Fibroblast of skin of left biceps (primary cell): ENCODE data around the gene ELL.

Source experiments
- DNase-seq, 2 experiments: peaks; one replicate each; pipeline ENCODE4 v3.0.0-alpha.2; 2013; ENCODE audit warnings: low read depth in 2 of 2

Gene ELL

DNA sequence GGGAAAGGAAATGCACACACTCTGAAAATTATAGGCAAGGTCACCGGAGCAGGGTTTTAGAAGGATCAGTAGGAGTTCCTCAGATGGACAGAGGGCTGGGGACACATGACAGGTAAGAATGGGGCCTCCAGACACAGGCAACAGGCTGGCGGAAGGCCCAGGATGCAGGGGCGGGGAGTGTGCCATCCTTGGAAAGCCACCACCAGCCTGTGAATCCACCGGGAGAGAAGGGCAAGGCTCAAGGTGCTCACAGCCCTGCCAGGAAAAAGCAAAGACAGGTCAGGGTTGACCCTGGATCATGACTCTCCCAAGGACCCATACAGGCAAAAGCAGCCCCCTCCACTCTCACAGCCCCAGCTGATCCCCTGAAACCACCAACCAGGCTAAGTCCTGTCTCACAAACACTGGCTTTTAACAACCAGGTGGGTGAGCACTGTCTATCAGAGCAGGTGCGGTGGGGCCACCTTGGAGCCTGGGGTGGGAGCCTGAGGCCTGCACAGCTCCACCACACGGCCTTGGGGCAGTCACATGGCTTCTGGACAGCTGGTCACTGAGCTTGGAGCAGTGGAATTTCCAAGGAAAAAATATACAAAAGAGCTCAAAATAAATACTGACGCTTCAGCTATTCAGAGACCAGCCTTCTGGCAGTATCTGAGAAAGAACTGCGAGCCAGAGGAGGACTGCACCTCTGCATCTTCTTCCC is 48.7 kb downstream of the ELL start:
- DNase-seq, result no peak

DNA sequence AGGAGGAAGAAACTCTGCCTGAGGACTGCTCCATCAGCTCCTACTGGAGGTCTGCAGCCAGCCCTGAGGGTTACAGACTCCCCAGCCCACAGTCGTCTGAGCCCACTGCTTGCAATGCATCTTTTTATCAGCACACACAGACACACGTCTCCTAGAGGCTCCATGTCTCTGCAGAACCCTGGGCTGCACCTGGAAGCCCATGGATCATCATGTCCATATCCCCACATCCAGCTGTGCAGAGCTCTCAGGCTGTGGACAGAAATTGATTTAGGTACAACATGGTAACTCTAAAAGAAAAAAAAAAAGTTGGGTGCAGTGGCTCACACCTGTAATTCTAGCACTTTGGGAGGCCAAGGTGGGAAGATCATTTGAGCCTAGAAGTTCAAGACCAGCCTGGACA is 51.1 kb downstream of the ELL start:
- no peak for DNase-seq

- no peak for DNase-seq
Measured at GRCh38 chr19:18469069-18469846, 52.6 kb downstream of the ELL start.

GRCh38 chr19:18468517-18468916 is 53.4 kb downstream of the ELL start:
- DNase-seq, result no peak

DNA sequence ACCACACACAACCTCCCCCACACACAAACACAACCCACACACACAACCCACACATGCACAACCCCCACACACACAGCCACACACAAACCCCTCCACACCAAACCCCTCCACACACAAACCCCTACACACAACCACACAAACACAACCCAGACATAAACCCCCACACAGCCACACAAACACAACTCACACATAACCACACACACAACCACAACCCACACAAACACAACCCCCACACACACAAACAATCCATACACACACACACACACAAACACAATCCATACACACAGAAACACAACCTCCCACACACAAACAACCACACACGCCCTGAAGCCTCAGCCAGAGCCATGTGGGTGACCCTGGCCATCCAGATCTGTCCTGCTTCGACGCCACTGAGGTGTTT is 53.9 kb downstream of the ELL start:
- DNase-seq, result no peak

DNA sequence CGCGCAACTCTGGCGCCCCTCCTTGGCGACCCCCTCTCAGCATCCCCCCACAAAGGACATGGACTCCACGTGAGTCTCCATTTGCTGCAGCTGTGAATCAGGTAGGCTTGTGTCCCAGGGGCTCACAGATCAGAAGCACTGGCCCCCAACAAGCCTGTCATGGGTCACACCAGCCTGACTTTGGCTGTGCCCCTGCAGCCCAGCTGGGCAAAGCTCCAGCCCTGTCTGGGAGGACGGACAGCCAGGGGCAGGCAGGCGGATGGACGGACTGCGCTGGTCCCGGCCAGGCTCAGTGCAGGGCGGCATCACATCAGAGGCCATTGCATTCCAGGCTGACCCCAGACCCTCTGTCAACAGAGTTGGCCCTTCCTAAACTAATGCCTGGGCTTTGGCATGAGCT is 55.5 kb downstream of the ELL start:
- no peak for DNase-seq

GRCh38 chr19:18465964-18466339 is 55.9 kb downstream of the ELL start:
- DNase-seq, result no peak

GRCh38 chr19:18465214-18465963 is 56.5 kb downstream of the ELL start:
- no peak for DNase-seq

- no peak for DNase-seq
Measured at GRCh38 chr19:18464646-18465045, 57.2 kb downstream of the ELL start.

DNA sequence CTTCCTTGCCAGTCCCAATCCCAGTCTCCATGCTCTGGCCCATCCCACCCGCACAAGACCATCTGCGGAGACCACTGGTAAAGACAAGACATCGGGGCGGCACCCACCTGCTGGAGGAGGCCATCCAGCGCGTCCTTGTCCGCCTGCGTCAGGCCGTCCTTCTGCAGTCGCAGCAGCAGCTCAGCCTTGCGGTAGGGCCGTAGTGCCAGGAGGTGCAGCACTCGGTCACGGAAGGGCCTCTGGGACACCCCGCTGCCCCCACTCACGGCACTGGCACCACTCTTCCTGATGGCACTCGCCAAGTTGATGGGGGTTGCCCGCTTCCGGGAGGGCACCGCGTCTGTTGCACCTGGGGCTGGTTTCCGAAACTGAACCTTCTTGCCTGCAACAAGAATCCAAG is 60.4 kb downstream of the ELL start:
- no peak for DNase-seq

GRCh38 chr19:18460900-18461299 is 61.0 kb downstream of the ELL start:
- DNase-seq, result no peak

DNA sequence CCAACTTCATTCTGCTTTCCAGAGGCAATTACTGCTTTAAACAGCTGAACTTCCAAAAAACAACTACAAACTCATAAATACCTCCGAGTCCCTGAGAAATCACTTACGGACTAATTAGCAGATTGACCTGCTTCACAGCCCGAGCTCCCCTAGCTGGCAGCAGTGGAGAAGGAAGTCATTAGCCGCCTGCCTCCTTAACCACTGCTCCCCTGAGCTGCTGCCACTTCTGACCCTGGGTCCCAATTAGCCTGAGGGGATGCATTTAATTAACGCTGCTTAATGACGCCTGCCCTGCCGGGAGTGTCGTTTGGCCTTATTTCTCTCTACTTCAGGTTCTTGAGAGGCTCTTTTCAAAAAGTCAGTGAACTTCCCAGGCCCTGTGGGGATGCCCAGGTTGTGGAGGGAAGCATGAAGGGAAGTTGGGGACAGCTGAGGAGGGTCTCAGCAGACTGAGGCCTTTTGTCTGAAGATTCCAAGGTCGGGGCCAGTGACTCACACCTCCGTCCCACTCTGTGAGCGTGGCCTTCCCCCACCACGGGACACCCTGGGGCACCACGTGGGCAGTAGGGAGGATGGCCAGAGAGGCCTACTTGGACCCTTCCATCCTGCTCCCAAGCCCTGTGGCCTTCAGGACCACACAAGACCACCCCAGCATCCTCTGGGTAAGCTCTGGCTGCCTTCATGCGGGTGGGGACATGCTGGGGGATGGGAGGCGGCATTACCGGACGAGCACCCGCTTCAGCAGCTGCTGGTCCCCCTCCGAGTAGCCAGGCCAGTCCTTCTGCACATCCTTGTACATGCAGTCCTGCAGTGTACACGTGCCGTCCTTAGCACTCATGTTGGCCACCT is 64.2 kb downstream of the ELL start:
- DNase-seq, result no peak

DNA sequence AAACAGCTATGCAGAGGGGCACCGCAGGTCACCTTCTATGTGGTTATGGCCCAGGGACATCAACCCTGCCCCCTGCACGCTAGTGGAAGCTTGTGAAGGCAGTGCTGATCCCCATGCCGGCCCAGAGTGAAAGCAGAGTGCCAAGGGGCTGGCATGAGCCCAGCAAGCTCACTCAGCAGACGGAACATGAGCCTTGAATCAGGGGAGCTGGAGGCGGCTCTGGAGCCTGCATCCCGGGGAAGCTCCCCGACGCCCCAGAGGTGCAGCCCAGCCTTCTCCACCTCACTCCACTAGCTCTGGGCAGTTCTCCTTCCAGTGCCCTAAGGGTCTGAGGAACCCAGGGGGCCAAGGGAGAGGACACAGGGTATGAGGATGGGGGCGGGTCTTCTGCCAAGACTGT is 64.9 kb downstream of the ELL start:
- no peak for DNase-seq

DNA sequence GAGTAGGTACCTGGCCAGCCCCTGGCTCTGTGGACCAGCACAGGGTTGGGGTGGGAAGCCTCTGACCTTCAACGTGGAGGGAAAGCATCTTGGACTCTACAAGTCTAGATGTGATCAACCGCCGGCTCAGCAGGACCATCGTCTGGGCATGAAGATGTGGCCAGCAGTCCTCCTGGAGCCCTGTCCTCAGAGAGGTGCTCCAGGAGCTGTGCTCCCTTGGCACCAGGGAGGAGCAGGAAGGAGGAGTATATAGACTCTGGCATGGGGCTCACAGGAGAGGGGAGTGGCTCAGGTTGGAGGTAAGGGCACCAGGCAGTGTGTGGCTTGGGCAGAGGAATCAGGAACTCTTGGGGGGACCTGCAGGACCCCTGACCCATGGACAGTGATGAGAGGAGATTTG is 65.6 kb downstream of the ELL start:
- DNase-seq, result no peak

- DNase-seq, result no peak
Measured at GRCh38 chr19:18453269-18454024, 68.4 kb downstream of the ELL start.

GRCh38 chr19:18452386-18452785 is 69.5 kb downstream of the ELL start:
- DNase-seq, result no peak

DNA sequence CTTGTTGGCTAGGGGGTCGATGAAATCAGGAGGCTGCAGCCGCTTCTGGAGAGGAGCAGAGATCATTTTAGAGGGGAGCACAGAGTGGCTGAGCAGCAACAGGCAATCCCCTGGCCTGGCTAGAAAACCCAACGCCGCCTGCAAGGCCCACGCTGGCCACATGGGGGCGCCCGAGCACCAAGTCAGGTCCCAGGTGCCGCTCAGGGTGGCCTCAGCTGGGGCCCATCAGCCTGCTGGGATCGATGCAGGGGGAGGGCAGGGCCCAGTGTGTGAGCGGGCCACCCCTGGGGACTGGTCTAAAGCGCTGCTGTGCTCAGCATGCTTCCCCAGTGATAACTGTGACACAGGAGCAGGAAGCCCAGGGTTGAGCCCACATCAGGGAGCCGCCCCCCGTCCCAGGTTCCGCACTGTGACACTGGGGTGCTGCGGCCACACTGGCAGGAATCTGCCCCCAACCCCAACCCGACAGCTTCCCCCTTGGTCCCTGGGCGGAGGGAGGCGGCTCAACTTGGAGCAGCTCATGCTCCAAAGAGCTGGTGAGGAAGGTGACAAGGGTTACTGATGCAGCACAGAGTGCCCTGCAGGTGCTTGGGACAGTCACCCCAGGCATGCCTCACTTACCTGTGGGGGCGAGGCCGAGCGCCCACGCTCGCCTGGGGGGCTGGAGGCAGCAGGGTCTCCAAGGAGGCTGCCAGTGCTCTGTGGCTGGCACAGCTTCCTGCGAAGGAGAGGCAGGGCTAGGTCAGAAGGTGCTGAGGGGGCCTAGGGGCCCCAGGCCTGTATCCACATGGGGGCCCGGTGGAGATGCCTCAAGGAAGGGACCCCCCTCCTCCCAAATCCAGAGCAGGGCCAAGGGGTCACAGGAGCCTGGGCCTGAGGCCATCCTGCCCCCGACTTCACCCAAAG is 70.7 kb downstream of the ELL start:
- peak in 1 of 2 experiments; percentile 33 for DNase-seq

- DNase-seq, result no peak
Measured at GRCh38 chr19:18450021-18450930, 71.6 kb downstream of the ELL start.

- DNase-seq, result no peak
Measured at GRCh38 chr19:18449552-18449951, 72.3 kb downstream of the ELL start.
